Renal cortical epithelial cell (primary cell): ENCODE measurements around the gene HELT. TPM values are rescaled to one million over a fixed set of nuclear protein-coding genes. Genes with fewer than 3 reads are reported as not detected.

ENCODE experiments used
- DNase-seq: peaks from one replicate; pipeline ENCODE4 v3.0.0-alpha.2; 2011; ENCODE audit warnings: low read depth
- total RNA-seq: library from RNA; depleted of rRNA; stranded (reverse); fragments of >200 nt; gene quantifications from 2 replicates; pipeline ENCODE4 v1.2.3, GENCODE V29; 2014

Gene HELT
- total RNA-seq, 1 donor from 2014 or later = not detected

DNA sequence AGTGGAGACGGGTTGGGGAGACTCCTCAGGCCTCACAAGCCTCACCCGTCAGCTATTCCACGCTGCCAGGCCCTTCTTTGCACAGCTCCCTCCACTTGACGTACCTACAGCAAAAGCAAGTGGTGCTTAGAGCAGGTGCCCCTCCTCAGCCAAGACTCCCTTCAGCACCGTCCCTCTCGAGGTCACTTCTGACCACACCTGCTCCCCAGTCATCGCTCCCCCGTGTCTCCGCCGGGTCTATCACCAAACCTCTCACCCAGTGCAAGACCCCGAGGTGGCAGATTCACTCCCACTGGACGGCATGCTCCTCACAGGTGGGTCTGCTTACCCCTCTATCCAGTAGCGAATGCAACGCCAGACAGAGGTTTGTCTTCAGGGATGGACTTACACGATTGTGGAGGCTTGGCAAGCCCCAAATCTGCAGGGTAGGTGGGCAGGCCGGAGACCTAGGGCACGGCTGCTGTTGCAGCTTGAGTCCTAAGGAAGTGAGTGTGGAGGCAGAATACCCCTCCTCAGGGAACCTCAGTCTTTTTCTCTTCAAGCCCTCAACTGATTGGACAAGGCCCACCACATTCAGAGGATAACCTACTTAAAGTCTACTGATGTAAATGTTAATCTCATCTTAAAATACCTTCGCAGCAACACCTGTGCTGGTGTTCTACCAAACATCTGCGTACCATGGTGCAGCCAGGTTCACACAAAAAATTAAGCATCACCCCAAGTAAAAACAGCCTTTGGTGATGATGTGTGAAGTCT, 14.5 kb upstream of the HELT start:
- no peak for DNase-seq

DNA sequence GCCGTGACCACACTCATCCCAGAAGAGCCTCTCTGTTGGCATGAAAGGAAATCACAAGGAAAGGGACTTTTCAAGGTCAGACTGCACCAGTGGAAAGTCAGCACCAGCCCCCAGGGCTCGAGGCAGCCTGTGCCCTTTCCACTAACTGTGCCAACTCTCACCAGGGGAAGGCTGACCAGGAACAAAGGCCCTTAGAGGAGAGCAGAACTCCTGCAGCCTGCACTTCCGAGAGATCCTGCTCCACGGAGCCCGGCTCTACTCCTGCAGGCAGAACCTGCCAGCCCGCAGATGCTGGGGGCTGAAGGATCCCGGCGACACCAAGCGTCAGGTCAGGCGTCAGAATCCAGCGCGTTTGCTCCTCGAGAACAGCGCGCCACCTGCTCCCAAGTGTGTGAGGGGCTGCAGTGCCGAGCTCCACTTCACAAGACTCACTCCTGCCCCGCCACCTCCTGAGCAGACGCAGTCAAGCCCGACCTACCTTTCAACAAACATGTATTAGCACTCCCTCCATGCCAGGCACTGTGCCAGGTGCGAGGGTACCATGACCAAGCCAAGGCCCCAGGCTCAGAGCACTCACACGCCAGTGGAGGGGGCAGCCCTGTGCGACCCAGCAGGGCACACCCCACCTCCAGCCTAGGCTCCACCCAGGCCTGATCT, 13.6 kb upstream of the HELT start:
- DNase-seq = peak; percentile 60

DNA sequence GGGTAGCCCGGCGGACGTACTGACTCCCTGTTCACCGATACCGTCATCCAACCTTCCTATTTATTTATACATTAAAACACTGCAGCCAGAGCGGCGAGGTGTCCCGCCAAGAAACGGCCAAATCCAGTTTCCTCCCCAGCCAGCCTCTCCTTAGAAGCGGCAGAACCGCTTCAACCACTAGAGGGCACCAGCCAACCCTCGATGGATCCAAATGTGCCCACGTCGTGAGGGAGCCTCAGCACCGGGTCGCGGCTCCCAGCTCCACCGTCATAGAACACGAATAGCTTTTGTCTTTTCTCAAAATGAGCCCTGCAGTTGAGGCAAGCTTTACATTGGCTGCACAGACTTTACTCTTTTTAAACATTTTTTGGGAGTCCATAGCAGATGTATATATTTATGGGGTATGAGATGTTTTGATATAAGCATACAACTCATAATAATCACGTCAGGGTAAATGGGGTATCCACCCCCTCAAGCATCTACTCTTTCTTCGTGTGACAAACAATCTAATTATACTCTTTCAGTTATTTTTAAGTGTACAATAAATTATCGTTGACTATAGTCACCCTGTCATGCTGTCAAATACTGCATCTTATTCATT, 13.0 kb upstream of the HELT start:
- peak; percentile 71 for DNase-seq

DNA sequence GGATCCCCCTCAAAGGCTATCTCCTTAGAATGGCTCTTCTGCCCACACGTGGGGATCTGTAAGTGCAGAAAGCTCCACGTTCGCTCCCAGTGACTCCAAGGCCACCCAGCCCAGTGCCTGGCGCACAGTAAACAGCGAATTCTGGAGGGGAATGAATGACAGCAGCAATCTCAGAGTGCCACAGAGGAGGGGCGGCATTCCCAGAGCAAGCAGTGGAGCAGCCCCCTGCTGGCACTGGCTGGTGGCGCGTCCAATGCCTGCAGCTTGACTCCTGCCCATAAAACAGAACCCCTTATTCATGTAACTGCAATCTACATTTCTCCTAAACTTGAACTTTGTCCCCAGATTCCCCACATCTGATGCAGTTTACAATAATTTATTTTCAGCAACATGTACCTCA, 6.9 kb upstream of the HELT start:
- DNase-seq = no peak

DNA sequence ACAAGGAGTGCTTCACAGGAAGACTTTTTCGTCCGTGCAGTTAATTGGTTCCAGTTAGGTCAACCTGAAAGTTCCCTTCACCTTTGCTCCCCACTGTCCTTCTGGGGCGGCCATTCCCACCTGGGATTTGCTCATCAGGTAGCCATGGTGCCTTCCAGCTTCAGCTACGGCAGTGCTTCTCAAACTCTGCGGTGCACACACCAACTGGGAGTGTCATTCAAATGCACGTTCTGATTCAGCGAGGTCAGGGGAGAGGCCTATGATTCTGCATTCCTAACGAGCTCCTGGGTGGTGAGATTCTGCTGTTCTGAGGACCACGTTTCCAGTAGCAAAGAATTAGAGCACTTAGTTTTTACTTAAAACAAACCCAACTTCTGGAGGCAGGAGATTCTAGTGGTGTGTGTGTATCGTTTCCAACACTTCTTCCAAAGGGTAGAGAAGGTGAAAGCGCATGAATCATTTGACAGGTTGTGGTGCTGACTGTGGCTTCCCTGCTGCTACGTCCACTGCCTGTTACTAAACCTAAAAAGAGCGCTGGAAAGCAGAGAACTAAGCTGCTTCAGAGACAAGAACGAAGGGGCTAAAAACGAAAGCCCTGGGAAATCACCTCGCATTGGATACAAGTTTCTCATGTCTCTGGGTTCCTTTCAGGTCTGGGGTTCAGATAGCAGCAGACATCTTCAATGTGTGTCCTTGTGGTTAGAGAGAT, 4.7 kb upstream of the HELT start:
- no peak for DNase-seq

DNA sequence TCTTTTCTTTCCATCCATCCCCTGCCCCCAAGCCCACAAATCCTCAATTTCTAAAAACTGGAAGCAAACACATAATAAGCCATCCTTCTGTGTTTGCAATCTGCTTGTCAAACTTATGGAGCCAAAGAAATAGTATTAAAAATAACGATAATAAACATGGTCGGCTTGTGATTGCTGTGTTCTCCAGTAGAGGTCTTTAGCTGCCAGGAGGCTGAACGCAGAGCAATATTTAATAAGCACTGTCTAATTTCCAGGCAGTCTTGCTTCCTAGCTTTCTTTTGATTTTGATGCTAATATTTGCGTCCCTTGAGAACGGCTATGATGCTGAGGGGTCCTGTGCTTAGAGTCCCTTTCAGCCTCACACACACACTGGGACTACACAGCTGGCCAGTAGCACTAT, 3.2 kb upstream of the HELT start:
- DNase-seq = no peak

GRCh38 chr4:185016101-185016940, 2.0 kb upstream of the HELT start:
- DNase-seq = no peak

DNA sequence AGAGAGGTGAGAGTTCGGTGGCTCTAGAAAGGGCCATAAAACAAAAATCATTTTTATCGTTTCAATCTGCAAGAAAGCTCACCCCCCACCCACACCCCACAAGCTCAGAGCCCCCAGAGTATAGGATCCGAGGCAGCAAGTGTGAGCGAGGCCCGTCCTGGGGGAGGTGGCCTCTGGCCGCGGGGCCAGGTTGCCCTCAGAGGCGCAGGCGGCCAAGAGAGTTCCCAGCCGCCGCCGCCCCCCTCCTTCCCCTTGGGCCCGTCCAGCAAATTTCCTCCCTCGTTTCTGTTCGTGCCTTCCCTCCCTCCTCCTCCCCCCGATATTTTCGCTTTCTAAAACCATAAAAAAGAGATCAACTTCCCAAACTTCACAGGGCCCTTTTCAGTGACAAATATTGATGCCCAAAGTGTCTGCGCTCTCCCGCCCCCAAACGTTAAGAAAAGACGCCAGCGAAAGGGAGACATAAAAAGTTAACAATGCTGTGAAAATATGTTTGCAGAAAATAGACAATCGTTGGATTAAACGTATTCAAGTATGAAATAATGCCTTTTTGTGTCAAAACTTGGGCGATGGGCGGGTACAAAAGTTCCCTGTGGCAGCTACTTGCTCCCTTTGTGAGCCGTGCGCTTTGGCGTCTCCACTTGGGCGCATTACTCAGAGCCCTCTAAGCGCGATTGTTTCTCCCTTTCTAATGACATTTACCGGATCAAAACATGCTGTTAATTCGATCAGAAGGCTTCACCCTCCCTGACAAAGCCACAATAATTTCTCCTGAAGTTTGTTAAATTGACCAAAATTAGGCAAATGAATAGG, 1.1 kb upstream of the HELT start:
- no peak for DNase-seq

GRCh38 chr4:185018834-185019455, 655 bp downstream of the HELT start:
- DNase-seq = no peak

DNA sequence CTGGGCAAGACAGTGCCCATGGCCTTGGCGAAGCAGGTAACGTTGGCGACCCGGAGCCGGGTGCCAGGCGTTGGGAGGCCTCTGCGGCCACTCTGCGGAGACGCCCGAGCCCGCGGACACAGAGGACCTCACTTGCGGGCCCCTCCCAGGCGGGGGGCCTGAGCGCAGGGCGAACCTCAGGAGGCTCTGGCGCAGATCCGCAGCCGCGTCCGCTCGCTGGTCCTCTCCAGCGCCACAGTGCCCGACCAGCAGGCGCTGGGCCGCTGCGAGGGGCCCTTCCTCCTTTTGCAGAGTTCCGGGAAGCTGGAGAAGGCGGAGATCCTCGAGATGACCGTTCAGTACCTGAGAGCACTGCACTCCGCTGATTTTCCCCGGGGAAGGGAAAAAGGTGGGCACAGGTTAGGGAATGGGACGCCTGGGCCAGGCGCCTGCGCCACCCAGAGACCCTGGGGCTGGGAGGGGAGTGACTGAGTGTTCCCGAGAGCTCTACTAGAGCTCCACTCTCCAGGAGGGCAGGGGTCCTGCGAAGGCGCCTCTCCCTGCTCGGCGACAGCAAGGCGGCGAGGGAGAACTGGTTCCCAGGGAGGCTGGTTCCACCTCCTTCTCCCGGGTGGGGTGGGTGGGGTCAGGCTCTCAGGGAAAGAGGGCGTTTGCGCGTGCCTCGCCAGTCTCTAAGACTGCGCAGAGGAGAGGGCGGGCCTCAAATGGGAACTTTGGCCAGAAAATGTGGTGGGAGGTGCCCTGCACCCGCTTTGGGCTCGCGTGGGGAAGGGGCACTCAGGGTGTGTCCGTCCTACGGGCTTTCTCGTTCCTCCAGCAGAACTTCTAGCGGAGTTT, 1.4 kb downstream of the HELT start:
- no peak for DNase-seq

DNA sequence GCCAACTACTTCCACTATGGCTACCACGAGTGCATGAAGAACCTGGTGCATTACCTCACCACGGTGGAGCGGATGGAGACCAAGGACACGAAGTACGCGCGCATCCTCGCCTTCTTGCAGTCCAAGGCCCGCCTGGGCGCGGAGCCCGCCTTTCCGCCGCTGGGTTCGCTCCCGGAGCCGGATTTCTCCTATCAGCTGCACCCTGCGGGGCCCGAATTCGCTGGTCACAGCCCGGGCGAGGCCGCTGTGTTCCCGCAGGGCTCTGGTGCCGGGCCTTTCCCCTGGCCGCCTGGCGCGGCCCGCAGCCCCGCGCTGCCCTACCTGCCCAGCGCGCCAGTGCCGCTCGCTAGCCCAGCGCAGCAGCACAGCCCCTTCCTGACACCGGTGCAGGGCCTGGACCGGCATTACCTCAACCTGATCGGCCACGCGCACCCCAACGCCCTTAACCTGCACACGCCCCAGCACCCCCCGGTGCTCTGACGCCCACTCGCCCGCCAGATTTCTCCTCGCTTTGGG, 2.1 kb downstream of the HELT start:
- DNase-seq = no peak

- DNase-seq = no peak
Measured at GRCh38 chr4:185020863-185021761, 2.8 kb downstream of the HELT start.

DNA sequence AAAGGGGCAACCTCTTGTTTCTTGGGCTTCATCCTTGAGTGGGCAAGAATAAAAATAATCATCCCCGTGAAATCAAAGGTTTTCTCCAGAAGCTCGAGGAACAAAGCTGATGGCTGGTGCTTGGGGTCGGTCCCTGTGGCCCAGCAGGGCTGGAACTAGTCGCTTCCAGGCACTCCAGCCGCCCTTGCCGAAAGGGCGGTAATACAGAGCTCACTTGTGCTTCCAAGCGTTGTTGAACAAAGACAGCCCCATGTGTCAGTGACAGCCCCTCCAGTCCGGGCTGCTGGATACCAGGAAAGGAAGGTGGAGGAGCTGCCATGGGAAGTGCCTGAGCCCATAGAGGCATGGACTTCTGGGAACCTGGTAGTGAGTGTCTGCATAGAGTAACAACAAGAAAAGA, 5.2 kb downstream of the HELT start:
- DNase-seq = no peak

- DNase-seq = no peak
Measured at GRCh38 chr4:185028625-185029024, 10.3 kb downstream of the HELT start.

GRCh38 chr4:185031611-185032010, 13.3 kb downstream of the HELT start:
- DNase-seq = no peak

DNA sequence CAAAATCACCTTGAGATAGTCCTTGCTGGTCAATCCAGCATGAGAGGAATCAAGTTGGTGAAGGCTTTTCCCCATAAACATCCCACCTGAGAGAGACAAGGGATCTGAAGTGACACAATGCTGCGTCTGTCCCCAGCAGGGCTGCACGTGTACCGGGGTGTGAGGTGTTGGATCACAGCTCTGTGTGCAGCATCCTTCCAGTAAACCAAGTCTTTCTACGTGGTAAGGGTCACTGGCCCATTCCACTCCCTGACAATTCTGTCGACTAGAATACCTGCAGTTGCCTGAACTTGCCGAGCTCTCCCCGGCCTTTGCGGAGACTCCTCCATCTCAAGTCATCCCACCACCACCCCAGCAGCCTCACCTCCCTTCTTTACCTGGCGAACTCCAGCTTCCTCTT, 14.8 kb downstream of the HELT start:
- no peak for DNase-seq

DNA sequence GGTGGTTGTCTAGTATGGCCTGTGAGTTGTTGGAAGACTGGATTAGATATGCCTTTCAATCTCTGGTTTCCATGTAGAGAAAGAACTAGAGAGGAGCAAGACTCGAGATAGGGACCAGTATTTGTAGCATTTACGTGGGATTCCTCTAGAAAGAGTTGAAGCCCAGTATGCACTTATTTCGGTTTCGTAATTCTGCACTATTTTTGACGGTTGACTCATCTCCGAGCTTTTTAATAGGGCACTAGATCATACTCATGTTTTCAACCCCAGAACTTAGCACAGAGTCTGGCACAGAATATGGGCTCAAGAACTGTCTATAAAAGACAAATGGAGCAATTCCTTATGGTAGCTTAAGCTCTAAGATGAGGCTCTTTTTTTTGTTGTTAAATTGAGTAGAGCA, 15.7 kb downstream of the HELT start:
- DNase-seq = no peak

- DNase-seq = peak; percentile 26
Measured at GRCh38 chr4:185035284-185035683, 17.0 kb downstream of the HELT start.
